GM23248 (cell line): ENCODE results near the gene LDB2. TPM values are rescaled to one million over a fixed set of nuclear protein-coding genes. Genes with fewer than 3 reads are reported as not detected.
A peak's percentile ranks its signal among the peaks of the same experiment; 100 is the strongest.

ENCODE experiments used
- DNase-seq: peaks from one replicate; pipeline ENCODE4 v3.0.0-alpha.2; 2015
- H2AFZ ChIP-seq: fragments of 200-600 bp; sonication (generic); 2 replicates; pipeline ENCODE4 v1.6.1; 2016; ENCODE audit warnings: antibody characterized with exemption
- H3F3A ChIP-seq: fragments of 200-600 bp; sonication (generic); 2 replicates; pipeline ENCODE4 v1.6.1; 2016; ENCODE audit warnings: mild to moderate bottlenecking, antibody characterized with exemption, mixed run types; ENCODE audit not compliant: insufficient read depth
- H3K27ac ChIP-seq: fragments of 200-600 bp; sonication (generic); 2 replicates; pipeline ENCODE4 v1.5.1; 2016; ENCODE audit warnings: mild to moderate bottlenecking
- H3K27me3 ChIP-seq: fragments of 200-600 bp; sonication (generic); replicated peaks from 2 replicates; pipeline ENCODE4 v1.6.1; 2016; ENCODE audit warnings: mild to moderate bottlenecking; ENCODE audit not compliant: insufficient read depth
- H3K36me3 ChIP-seq: fragments of 200-600 bp; sonication (generic); 2 replicates; pipeline ENCODE4 v1.6.1; 2016; ENCODE audit warnings: low read depth, mild to moderate bottlenecking
- H3K4me1 ChIP-seq: fragments of 200-600 bp; sonication (generic); 2 replicates; pipeline ENCODE4 v1.6.1; 2016; ENCODE audit warnings: mild to moderate bottlenecking; ENCODE audit not compliant: insufficient read depth
- H3K4me2 ChIP-seq: fragments of 200-600 bp; sonication (generic); one replicate; pipeline ENCODE4 v1.6.1; 2016; ENCODE audit warnings: mild to moderate bottlenecking; ENCODE audit not compliant: unreplicated experiment
- H3K4me3 ChIP-seq: fragments of 200-600 bp; sonication (generic); 2 replicates; pipeline ENCODE4 v1.5.1; 2016; ENCODE audit warnings: mild to moderate bottlenecking
- H3K79me2 ChIP-seq: fragments of 200-600 bp; sonication (generic); 2 replicates; pipeline ENCODE4 v1.6.1; 2016; ENCODE audit warnings: mild to moderate bottlenecking; ENCODE audit not compliant: insufficient read depth
- H3K9ac ChIP-seq: fragments of 200-600 bp; sonication (generic); 2 replicates; pipeline ENCODE4 v1.6.1; 2016; ENCODE audit warnings: mild to moderate bottlenecking
- H3K9me2 ChIP-seq: fragments of 200-600 bp; sonication (generic); 2 replicates; pipeline ENCODE4 v1.6.1; 2016; ENCODE audit warnings: mixed run types, mild to moderate bottlenecking, moderate library complexity; ENCODE audit not compliant: insufficient read depth
- H3K9me3 ChIP-seq: fragments of 200-600 bp; sonication (generic); one replicate; pipeline ENCODE4 v1.6.1; 2017; ENCODE audit warnings: low read depth
- H4K20me1 ChIP-seq: fragments of 200-600 bp; sonication (generic); 2 replicates; pipeline ENCODE4 v1.6.0; 2016; ENCODE audit not compliant: insufficient read depth
- EZH2 ChIP-seq: fragments of 200-600 bp; sonication (generic); IDR thresholded peaks from 2 replicates; pipeline ENCODE4 v1.6.1; 2018; ENCODE audit warnings: antibody characterized with exemption, mild to moderate bottlenecking; ENCODE audit not compliant: insufficient read depth, poor library complexity, severe bottlenecking
- EZH2phosphoT487 ChIP-seq: fragments of 200-600 bp; sonication (generic); IDR thresholded peaks from 2 replicates; pipeline ENCODE4 v1.6.1; 2018; ENCODE audit warnings: antibody characterized with exemption, moderate library complexity, mild to moderate bottlenecking, low read depth; ENCODE audit not compliant: insufficient read depth
- WGBS, 2 experiments: methylation state at CpG; one replicate each; pipeline ENCODE4 v1.1.6; 2015 to 2017; ENCODE audit warnings: low lambda C conversion rate in 2 of 2, low coverage in 1 of 2; ENCODE audit errors: missing lambda C conversion rate in 2 of 2; 5-methylcytosine and 5-hydroxymethylcytosine counted together
- in situ Hi-C: fragments of 300-500 bp; cut with MboI; formaldehyde crosslinking; loops from 2 replicates; pipeline ENCODE4 v1.15.0; 2020
- polyA plus RNA-seq: library from polyadenylated mRNA; unstranded; fragments of >200 nt; fragmentation: Nextera tagmentation; extraction: Ambion mirVana; gene quantifications from 2 replicates; pipeline ENCODE4 v1.2.1, GENCODE V29; 2016
- total RNA-seq: library from RNA; depleted of rRNA; stranded (reverse); fragments of >200 nt; shearing (Covaris generic); gene quantifications from 2 replicates; pipeline ENCODE4 v1.2.3, GENCODE V29; 2014

Gene LDB2
- total and polyA plus RNA-seq, 2 experiments from 2014 or later, result 52.8 to 76.6 TPM

DNA sequence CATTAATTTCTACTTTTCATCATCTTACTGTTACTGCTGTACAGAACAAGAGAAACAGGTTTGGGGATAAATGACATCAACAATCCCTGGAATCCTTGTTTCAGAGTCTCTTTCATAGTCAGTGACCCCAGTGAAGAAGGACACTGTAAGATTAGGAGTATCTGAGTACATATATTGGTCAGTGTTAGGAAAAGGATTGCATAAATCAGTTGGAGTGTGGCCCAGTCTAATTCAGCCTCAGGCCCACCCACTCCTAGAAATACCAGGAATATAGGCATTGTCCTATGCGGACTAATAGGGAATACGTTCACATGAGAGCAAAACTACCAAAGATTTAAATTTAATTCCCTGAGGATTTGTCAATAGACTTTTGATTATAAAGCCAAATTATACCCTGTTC lies 237.8 kb downstream of the LDB2 start:
- no peaks in the 10 kb centered on the region for H3K9me3 ChIP-seq
- H2AFZ ChIP-seq, result no peak overlapping the region
- H3K4me3 ChIP-seq, result no peak overlapping the region
- no peaks in the 10 kb centered on the region for H3K9me2 ChIP-seq
- no peak for DNase-seq
- no peaks in the 10 kb centered on the region for H3K27me3 ChIP-seq
- H3F3A ChIP-seq, result 0 out of 2 replicates have a peak, but pooled peaks cover 14% of the 10 kb centered on the region
- TF ChIP-seq EZH2, result no peak
- TF ChIP-seq EZH2phosphoT487, result no peak
- WGBS, 2 experiments, result 99 to 100% methylated on average over 2 of the region's 2 CpGs
- no peak overlapping the region for H3K9ac ChIP-seq
- in situ Hi-C loops, result no loop called here
- no peak overlapping the region for H3K27ac ChIP-seq
- peaks cover 6% of the 10 kb centered on the region; the same call in 1 of the 2 replicates for H3K79me2 ChIP-seq
- peaks cover 31% of the 10 kb centered on the region for H3K4me1 ChIP-seq
- no peaks in the 10 kb centered on the region for H3K36me3 ChIP-seq
- no peaks in the 10 kb centered on the region for H4K20me1 ChIP-seq
- no peak overlapping the region for H3K4me2 ChIP-seq

DNA sequence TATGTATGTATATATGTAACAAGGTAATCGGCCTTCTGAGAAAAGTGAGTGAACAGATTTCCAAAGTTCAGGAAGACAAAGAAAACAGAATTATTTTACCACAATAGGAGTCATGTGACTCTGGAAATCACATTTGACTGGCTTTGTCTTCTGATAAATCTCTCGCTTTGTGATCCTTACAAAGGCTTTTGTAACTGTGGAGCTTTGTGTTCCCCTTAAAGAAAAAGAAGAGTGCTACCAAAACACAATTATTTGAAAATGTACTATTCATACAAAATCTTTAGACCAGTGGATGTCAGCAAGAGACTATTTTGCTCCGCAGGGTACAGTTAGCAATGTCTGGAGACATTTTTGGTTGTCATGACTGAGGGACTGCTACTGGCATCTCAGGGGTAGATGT lies 238.8 kb downstream of the LDB2 start:
- 0 out of 2 replicates have a peak, but pooled peaks cover 14% of the 10 kb centered on the region for H3F3A ChIP-seq
- H3K27me3 ChIP-seq, result no peaks in the 10 kb centered on the region

DNA sequence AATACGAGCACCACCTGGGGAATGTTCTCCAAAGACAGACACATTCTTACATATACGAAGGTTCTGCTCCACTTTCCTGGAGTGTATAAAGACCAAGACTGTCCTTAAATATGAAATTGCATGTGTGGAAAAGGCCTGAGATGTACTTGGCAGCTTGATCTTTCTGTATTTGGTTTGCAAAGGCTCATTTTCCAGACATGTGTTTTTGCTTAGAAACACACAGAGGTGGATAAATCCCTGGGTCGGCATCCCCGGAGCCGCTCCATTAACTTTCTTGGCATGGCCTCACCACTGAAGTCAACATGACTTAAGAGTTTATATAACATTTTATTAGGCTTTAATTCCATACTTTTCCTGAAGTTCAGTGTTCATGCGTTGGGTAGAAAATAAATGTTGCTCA lies 239.4 kb downstream of the LDB2 start:
- Histone ChIP-seq H3K4me2 (no peak overlapping the region), H3K9ac (no peak overlapping the region), H3K9me2 (no peaks in the 10 kb centered on the region), H4K20me1 (no peaks in the 10 kb centered on the region), H3K27me3 (no peaks in the 10 kb centered on the region), H3K4me1 (peaks cover 30% of the 10 kb centered on the region), H3F3A (0 out of 2 replicates have a peak, but pooled peaks cover 12% of the 10 kb centered on the region), H3K36me3 (no peaks in the 10 kb centered on the region), H3K9me3 (no peaks in the 10 kb centered on the region), H2AFZ (peak overlapping the region; percentile 37; the same call in 1 of the 2 replicates), H3K4me3 (no peak overlapping the region), H3K27ac (no peak overlapping the region), H3K79me2 (peaks cover 6% of the 10 kb centered on the region; the same call in 1 of the 2 replicates)
- in situ Hi-C loops, result no loop called here
- no peak for TF ChIP-seq EZH2phosphoT487
- no peak for TF ChIP-seq EZH2
- peak; percentile 31 for DNase-seq
- WGBS, 2 experiments, result 30 to 32% methylated on average over 6 of the region's 6 CpGs

More for the DNA sequence above, 238.8 kb downstream of the LDB2 start:
- Histone ChIP-seq H3K9ac (no peak overlapping the region), H4K20me1 (no peaks in the 10 kb centered on the region), H3K79me2 (peaks cover 6% of the 10 kb centered on the region; the same call in 1 of the 2 replicates), H3K9me2 (no peaks in the 10 kb centered on the region), H3K4me3 (no peak overlapping the region), H3K27ac (no peak overlapping the region), H3K36me3 (no peaks in the 10 kb centered on the region), H2AFZ (no peak overlapping the region), H3K9me3 (no peaks in the 10 kb centered on the region), H3K4me1 (peaks cover 31% of the 10 kb centered on the region), H3K4me2 (no peak overlapping the region)
- no peak for DNase-seq
- in situ Hi-C loops, result no loop called here
- TF ChIP-seq EZH2, result no peak
- no peak for TF ChIP-seq EZH2phosphoT487
- 87 to 92% methylated on average over 3 of the region's 3 CpGs for WGBS, 2 experiments

- Histone ChIP-seq H3K9me3 (no peaks in the 10 kb centered on the region), H3K4me3 (no peak overlapping the region)
- in situ Hi-C loops, result no loop called here
These were observed 240.3 kb downstream of the LDB2 start for GRCh38 chr4:16658183-16658582.

More at GRCh38 chr4:16658183-16658582, 240.3 kb downstream of the LDB2 start:
- 0 out of 2 replicates have a peak, but pooled peaks cover 5% of the 10 kb centered on the region for H3F3A ChIP-seq
- TF ChIP-seq EZH2phosphoT487 (no peak), EZH2 (no peak)
- no peaks in the 10 kb centered on the region for H3K27me3 ChIP-seq
- H3K9ac ChIP-seq, result no peak overlapping the region
- H3K79me2 ChIP-seq, result peaks cover 6% of the 10 kb centered on the region; the same call in 1 of the 2 replicates
- no peaks in the 10 kb centered on the region for H3K36me3 ChIP-seq
- H3K27ac ChIP-seq, result no peak overlapping the region
- H4K20me1 ChIP-seq, result no peaks in the 10 kb centered on the region
- 58 to 62% methylated on average over 2 of the region's 2 CpGs for WGBS, 2 experiments
- DNase-seq, result no peak
- H3K4me2 ChIP-seq, result no peak overlapping the region
- H3K9me2 ChIP-seq, result no peaks in the 10 kb centered on the region
- H2AFZ ChIP-seq, result no peak overlapping the region
- H3K4me1 ChIP-seq, result peaks cover 21% of the 10 kb centered on the region
